GM19043 (cell line): ENCODE data around the gene KRT7.
"Not testable (repeated sequence)": the region's sequence is repeated elsewhere in the genome, so short reads cannot be mapped to it uniquely, and the experiment has no call there.

Source experiments
- ATAC-seq: cut with Tn5 transposase; IDR thresholded peaks from one replicate; pipeline ENCODE4 v1.9.1; 2021; ENCODE audit warnings: low read depth; ENCODE audit not compliant: unreplicated experiment

The KRT7 gene

GRCh38 chr12:52243259-52243855, 10.3 kb downstream of the KRT7 start:
- no peak for ATAC-seq

- peak; percentile 93 for ATAC-seq
Observed at GRCh38 chr12:52243856-52244614, 11.0 kb downstream of the KRT7 start.

GRCh38 chr12:52244615-52244994, 11.6 kb downstream of the KRT7 start:
- no peak for ATAC-seq

GRCh38 chr12:52245259-52245961, 12.4 kb downstream of the KRT7 start:
- no peak for ATAC-seq

- ATAC-seq = no peak
Observed at GRCh38 chr12:52245962-52246569, 13.0 kb downstream of the KRT7 start.

GRCh38 chr12:52246720-52247621, 13.9 kb downstream of the KRT7 start:
- no peak for ATAC-seq

- no peak for ATAC-seq
Observed at GRCh38 chr12:52247622-52248540, 14.8 kb downstream of the KRT7 start.

GRCh38 chr12:52248541-52249461, 15.8 kb downstream of the KRT7 start:
- no peak for ATAC-seq

- ATAC-seq = no peak
Observed at GRCh38 chr12:52249511-52250047, 16.5 kb downstream of the KRT7 start.

GRCh38 chr12:52250048-52250990, 17.3 kb downstream of the KRT7 start:
- no peak for ATAC-seq

GRCh38 chr12:52251367-52252051, 18.5 kb downstream of the KRT7 start:
- no peak for ATAC-seq

- ATAC-seq = not testable (repeated sequence)
Observed at GRCh38 chr12:52252175-52252615, 19.2 kb downstream of the KRT7 start.

GRCh38 chr12:52252728-52253343, 19.8 kb downstream of the KRT7 start:
- ATAC-seq = no peak

- no peak for ATAC-seq
Observed at GRCh38 chr12:52253391-52254179, 20.5 kb downstream of the KRT7 start.
